Kidney epithelial cell (primary cell): ENCODE data around the gene HM13. TPM values are rescaled to one million over a fixed set of nuclear protein-coding genes. Genes with fewer than 3 reads are reported as not detected.
A peak's percentile ranks its signal among the peaks of the same experiment; 100 is the strongest.
"Not testable (repeated sequence)": the region's sequence is repeated elsewhere in the genome, so short reads cannot be mapped to it uniquely, and the experiment has no call there.

ENCODE experiments used
- DNase-seq: peaks from one replicate; pipeline ENCODE4 v3.0.0-alpha.2; 2010; ENCODE audit warnings: low read depth
- H3K27me3 ChIP-seq: 2 replicates; pipeline ENCODE4 v1.6.0; 2011; ENCODE audit warnings: low read length; ENCODE audit not compliant: control insufficient read depth, insufficient read depth
- H3K36me3 ChIP-seq: 2 replicates; pipeline ENCODE4 v1.5.1; 2011; ENCODE audit warnings: low read length; ENCODE audit not compliant: control insufficient read depth, insufficient read depth
- H3K4me3 ChIP-seq: 2 replicates; pipeline ENCODE4 v1.5.1; 2011; ENCODE audit warnings: low read depth, mild to moderate bottlenecking, control low read depth, low read length
- total RNA-seq: library from RNA; depleted of rRNA; stranded (reverse); fragments of >200 nt; gene quantifications from 2 replicates; pipeline ENCODE4 v1.2.3, GENCODE V29; 2015
- TF ChIP-seq, protein P1 (sequence below): IDR thresholded peaks from 2 replicates; pipeline ENCODE4 v1.5.1; 2011; ENCODE audit warnings: mild to moderate bottlenecking, moderate library complexity, low read length, control low read depth, inconsistent platforms; ENCODE audit not compliant: insufficient read depth, poor library complexity, severe bottlenecking

The HM13 gene
- total RNA-seq, 1 donor from 2014 or later: 116 TPM

DNA sequence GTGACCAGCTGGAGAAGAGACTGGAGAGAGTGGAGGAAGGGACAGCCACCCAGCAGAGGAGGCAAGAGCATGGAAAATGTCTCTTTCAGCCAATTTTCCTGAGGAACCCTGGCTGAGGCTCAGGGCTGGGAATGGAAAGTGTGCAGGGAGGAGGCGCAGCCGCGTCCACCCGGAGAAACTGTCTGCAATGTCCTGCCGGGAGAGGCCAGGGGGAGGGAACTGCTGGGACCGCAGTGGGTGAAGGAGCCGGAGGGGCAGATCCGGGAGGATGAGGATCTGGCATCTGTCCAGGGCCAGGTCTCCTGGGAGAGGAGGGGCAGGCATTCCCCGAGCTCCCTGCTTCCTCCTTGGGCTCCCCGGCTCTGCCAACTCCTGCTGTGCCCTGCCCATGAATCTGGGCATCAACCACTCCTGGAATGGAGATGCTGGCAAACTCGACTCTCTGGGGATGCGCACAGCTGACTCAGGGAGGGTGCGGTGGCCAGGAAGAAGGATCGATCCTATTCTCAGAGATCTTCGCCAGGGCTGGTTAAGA lies 17.4 kb upstream of the HM13 start:
- TF ChIP-seq, protein P1, sequence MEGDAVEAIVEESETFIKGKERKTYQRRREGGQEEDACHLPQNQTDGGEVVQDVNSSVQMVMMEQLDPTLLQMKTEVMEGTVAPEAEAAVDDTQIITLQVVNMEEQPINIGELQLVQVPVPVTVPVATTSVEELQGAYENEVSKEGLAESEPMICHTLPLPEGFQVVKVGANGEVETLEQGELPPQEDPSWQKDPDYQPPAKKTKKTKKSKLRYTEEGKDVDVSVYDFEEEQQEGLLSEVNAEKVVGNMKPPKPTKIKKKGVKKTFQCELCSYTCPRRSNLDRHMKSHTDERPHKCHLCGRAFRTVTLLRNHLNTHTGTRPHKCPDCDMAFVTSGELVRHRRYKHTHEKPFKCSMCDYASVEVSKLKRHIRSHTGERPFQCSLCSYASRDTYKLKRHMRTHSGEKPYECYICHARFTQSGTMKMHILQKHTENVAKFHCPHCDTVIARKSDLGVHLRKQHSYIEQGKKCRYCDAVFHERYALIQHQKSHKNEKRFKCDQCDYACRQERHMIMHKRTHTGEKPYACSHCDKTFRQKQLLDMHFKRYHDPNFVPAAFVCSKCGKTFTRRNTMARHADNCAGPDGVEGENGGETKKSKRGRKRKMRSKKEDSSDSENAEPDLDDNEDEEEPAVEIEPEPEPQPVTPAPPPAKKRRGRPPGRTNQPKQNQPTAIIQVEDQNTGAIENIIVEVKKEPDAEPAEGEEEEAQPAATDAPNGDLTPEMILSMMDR: no peak
- peaks cover 8% of the 10 kb centered on the region for H3K27me3 ChIP-seq
- no peaks in the 10 kb centered on the region for H3K36me3 ChIP-seq
- DNase-seq: no peak
- no peak overlapping the region for H3K4me3 ChIP-seq

- TF ChIP-seq, protein P1: no peak
- H3K4me3 ChIP-seq: no peak overlapping the region
- H3K27me3 ChIP-seq: peaks cover 10% of the 10 kb centered on the region
- H3K36me3 ChIP-seq: no peaks in the 10 kb centered on the region
- DNase-seq: no peak
These were observed 16.3 kb upstream of the HM13 start for GRCh38 chr20:31497838-31498540.

DNA sequence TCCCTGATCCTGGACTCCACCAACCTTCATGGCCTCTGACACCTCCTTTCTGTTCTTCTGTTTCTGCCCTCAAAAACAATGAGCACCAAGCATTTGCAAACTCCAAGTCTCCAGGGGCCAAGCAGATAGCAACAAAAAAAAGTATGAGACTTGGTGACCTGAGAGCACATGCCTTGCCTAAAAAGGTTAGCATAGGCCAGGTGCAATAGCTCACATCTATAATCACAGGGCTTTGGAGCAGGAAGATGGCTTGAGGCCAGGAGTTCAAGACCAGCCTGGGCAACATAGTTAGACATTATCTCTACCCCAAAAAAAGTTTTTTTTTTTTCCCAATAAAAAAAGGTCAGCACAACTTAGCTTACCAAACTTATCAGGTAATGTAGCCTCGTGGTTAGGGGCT lies 13.7 kb upstream of the HM13 start:
- TF ChIP-seq, protein P1: no peak
- DNase-seq: no peak
- Histone ChIP-seq H3K4me3 (no peak overlapping the region), H3K27me3 (peaks cover 10% of the 10 kb centered on the region), H3K36me3 (no peaks in the 10 kb centered on the region)

GRCh38 chr20:31502884-31503673 lies 11.2 kb upstream of the HM13 start:
- DNase-seq, H3K4me3 ChIP-seq, H3K27me3 ChIP-seq, H3K36me3 ChIP-seq: not testable (repeated sequence)
- TF ChIP-seq, protein P1: peak; percentile 86

GRCh38 chr20:31505903-31506302 lies 8.3 kb upstream of the HM13 start:
- H3K36me3 ChIP-seq: no peaks in the 10 kb centered on the region
- TF ChIP-seq, protein P1: no peak
- H3K4me3 ChIP-seq: no peak overlapping the region
- DNase-seq: no peak
- peaks cover 3% of the 10 kb centered on the region for H3K27me3 ChIP-seq
